HEK293 (cell line): ENCODE results near the gene NOC2L.

Source experiments
- ZNF121 ChIP-seq: fragments of 450-650 bp; formaldehyde crosslinking; IDR thresholded peaks from 2 replicates; pipeline ENCODE4 v1.5.1; 2016; ENCODE audit warnings: missing biosample characterization, missing genetic modification characterization
- ZNF24 ChIP-seq: fragments of 450-650 bp; formaldehyde crosslinking; IDR thresholded peaks from 2 replicates; pipeline ENCODE4 v1.5.1; 2016; ENCODE audit warnings: missing biosample characterization, missing genetic modification characterization
- ZNF501 ChIP-seq: fragments of 450-650 bp; formaldehyde crosslinking; IDR thresholded peaks from 2 replicates; pipeline ENCODE4 v1.5.1; 2016; ENCODE audit warnings: missing biosample characterization, missing genetic modification characterization
- ZNF610 ChIP-seq: fragments of 450-650 bp; formaldehyde crosslinking; IDR thresholded peaks from 2 replicates; pipeline ENCODE4 v1.5.1; 2016; ENCODE audit warnings: missing biosample characterization, missing genetic modification characterization, borderline replicate concordance
- TF ChIP-seq, protein P1 (sequence below): fragments of 450-650 bp; formaldehyde crosslinking; IDR thresholded peaks from 2 replicates; pipeline ENCODE4 v1.5.1; 2016; ENCODE audit warnings: missing biosample characterization, missing genetic modification characterization
- TF ChIP-seq, protein P2 (sequence below): fragments of 450-650 bp; formaldehyde crosslinking; optimal IDR thresholded peaks from 2 replicates; pipeline ENCODE3; 2016; ENCODE audit warnings: missing biosample characterization, mild to moderate bottlenecking, missing genetic modification characterization
- TF ChIP-seq, protein P3 (sequence below): fragments of 450-650 bp; formaldehyde crosslinking; IDR thresholded peaks from 2 replicates; pipeline ENCODE4 v1.5.1; 2016; ENCODE audit warnings: missing biosample characterization, missing genetic modification characterization
- TF ChIP-seq, protein P4 (sequence below): fragments of 450-650 bp; formaldehyde crosslinking; IDR thresholded peaks from 2 replicates; pipeline ENCODE4 v1.5.1; 2016; ENCODE audit warnings: missing biosample characterization, missing genetic modification characterization, low read depth

DNA sequence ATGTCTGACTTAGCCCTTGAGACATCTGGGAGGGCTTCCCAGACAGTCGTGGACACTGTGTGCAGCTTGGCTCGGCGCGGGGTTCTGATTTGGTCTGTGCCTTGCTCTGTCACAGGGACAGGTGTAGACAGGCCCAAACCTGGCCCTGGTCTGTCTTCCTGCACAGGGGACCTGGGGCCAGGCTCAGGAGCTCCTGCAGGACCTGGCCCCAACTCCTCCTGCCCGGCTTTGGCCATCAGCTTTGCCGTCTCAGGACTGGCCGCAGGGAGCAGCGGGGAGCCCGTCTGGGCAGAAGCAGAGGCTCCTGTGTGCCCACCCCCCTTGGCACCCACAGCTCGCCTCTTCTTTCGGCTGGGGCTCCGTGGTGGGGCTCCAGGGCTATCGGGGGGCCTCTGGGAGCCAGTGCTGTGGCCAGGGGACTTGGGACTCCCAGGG is 21.1 kb upstream of the NOC2L start:
- TF ChIP-seq, protein P1, sequence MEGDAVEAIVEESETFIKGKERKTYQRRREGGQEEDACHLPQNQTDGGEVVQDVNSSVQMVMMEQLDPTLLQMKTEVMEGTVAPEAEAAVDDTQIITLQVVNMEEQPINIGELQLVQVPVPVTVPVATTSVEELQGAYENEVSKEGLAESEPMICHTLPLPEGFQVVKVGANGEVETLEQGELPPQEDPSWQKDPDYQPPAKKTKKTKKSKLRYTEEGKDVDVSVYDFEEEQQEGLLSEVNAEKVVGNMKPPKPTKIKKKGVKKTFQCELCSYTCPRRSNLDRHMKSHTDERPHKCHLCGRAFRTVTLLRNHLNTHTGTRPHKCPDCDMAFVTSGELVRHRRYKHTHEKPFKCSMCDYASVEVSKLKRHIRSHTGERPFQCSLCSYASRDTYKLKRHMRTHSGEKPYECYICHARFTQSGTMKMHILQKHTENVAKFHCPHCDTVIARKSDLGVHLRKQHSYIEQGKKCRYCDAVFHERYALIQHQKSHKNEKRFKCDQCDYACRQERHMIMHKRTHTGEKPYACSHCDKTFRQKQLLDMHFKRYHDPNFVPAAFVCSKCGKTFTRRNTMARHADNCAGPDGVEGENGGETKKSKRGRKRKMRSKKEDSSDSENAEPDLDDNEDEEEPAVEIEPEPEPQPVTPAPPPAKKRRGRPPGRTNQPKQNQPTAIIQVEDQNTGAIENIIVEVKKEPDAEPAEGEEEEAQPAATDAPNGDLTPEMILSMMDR (tag by site-specific recombination): no peak
- no peak for TF ChIP-seq ZNF610 (tag by site-specific recombination)
- TF ChIP-seq, protein P2, sequence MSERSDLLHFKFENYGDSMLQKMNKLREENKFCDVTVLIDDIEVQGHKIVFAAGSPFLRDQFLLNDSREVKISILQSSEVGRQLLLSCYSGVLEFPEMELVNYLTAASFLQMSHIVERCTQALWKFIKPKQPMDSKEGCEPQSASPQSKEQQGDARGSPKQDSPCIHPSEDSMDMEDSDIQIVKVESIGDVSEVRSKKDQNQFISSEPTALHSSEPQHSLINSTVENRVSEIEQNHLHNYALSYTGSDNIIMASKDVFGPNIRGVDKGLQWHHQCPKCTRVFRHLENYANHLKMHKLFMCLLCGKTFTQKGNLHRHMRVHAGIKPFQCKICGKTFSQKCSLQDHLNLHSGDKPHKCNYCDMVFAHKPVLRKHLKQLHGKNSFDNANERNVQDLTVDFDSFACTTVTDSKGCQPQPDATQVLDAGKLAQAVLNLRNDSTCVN: no peak
- TF ChIP-seq ZNF24 (tag by site-specific recombination): no peak
- no peak for TF ChIP-seq ZNF501 (tag by site-specific recombination)
- TF ChIP-seq, protein P3, sequence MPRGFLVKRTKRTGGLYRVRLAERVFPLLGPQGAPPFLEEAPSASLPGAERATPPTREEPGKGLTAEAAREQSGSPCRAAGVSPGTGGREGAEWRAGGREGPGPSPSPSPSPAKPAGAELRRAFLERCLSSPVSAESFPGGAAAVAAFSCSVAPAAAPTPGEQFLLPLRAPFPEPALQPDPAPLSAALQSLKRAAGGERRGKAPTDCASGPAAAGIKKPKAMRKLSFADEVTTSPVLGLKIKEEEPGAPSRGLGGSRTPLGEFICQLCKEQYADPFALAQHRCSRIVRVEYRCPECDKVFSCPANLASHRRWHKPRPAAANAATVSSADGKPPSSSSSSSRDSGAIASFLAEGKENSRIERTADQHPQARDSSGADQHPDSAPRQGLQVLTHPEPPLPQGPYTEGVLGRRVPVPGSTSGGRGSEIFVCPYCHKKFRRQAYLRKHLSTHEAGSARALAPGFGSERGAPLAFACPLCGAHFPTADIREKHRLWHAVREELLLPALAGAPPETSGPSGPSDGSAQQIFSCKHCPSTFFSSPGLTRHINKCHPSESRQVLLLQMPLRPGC (tag by site-specific recombination): no peak
- TF ChIP-seq ZNF121 (tag by site-specific recombination): no peak
- TF ChIP-seq, protein P4, sequence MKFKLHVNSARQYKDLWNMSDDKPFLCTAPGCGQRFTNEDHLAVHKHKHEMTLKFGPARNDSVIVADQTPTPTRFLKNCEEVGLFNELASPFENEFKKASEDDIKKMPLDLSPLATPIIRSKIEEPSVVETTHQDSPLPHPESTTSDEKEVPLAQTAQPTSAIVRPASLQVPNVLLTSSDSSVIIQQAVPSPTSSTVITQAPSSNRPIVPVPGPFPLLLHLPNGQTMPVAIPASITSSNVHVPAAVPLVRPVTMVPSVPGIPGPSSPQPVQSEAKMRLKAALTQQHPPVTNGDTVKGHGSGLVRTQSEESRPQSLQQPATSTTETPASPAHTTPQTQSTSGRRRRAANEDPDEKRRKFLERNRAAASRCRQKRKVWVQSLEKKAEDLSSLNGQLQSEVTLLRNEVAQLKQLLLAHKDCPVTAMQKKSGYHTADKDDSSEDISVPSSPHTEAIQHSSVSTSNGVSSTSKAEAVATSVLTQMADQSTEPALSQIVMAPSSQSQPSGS (tag by site-specific recombination): no peak
